SHP77 treated with DMSO at 0.1 percent for 48 hours (cell line): Measurements from ENCODE around the gene ZBED6.
"Not testable (repeated sequence)": the region's sequence is repeated elsewhere in the genome, so short reads cannot be mapped to it uniquely, and the experiment has no call there.

ENCODE experiments used
- DNase-seq: peaks from one replicate; lab custom pipeline; 2025; lab: John Stamatoyannopoulos, UW

Gene ZBED6

DNA sequence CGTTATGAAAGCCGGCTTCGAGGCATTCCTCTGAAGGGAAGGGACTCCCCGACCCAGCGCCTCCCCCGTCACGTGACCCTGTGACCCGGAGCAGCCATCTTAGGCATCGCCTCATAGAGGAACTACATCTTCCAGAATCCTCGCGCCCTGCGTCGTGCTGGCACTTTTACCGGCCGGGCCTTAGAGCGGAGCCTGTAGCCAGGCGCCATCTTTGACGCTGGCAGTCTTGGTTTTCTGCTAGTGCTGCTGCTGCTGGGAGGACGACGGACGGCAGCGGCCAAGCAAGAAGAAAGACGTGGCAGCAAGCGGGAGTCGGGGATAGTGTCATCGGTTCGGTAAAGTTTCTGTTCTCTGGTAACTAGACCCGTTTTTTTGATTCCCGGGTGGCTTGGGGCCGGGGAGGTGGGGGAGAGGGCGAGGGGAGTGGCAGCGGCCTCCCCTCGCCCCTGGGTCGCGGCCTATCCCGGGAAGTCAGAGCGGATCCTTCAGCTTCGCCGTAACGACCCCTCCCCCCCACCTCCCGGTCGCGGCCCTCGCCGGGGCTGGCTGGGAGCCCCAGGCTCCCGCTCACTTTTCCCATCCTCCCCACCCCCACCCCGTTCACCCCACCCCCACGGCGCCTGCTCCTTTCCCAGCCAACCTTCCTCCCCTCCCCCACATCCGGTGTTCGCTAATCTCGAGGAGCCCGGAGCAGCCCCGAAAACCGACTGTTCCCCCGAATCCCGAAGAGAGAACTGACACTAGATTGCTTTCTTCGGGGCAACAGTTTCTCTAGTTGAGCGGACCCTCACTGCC lies at the start of gene ZBED6, which contains the start of gene ZC3H11A:
ZBED6 (plus strand) TSS at position 183 of the 795 bp plus-strand sequence. CDS start 1,900 bp downstream, outside the sequence.
ZC3H11A (plus strand) TSS at position 183 of the 795 bp plus-strand sequence. CDS start 21,448 bp downstream, outside the sequence.
- peak; percentile 93 for DNase-seq

DNA sequence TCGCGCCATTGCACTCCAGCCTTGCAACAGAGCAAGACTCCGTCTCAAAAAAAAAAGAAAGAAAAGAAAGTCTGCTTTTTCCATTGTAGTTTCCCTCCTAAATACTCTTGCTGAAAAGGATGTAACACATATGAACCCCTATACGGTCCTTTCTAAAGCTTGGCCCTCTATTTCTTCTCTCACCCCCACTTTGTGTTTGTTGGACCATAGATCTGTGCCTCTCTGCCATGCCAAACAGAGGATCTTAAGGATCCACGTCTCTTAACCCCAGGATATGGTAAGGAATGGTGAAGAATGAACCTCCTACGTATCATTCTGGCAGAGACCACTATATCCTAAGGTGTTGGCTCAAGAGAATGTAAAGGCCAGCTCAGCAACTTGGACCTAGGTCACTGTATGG lies 49.1 kb upstream of the ZBED6 start:
- DNase-seq: no peak

GRCh38 chr1:203751051-203751450 lies 44.4 kb upstream of the ZBED6 start:
- DNase-seq: no peak

DNA sequence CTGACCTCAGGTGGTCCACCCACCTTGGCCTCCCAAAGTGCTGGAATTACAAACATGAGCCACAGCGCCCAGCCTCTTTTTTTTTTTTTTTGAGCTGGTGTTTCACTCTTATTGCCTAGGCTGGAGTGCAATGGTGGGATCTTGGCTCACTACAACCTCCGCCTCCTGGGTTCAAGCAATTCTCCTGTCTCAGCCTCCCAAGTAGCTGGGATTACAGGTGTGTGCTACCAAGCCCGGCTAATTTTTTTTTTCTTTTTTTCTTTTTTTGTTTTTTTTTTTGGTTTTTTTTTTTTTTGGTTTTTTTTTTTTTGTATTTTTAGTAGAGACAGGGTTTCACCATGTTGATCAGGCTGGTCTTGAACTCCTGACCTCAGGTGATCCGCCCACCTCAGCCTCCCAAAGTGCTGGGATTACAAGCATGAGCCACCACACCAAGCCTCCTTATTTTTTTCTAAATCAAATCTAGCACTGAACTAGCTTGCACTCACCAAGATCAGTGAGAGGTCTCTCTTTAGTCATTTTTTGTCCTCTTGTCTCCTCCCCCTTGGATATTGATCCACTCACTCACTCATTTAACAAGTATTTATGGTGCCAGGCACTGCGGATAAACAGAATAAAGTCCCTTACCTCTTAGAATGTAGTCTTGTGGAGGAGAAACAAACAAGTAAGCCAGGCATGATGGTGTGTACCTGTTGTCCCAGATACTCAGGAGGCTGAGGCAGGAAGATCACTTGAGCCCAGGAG lies 43.6 kb upstream of the ZBED6 start:
- DNase-seq: not testable (repeated sequence)

DNA sequence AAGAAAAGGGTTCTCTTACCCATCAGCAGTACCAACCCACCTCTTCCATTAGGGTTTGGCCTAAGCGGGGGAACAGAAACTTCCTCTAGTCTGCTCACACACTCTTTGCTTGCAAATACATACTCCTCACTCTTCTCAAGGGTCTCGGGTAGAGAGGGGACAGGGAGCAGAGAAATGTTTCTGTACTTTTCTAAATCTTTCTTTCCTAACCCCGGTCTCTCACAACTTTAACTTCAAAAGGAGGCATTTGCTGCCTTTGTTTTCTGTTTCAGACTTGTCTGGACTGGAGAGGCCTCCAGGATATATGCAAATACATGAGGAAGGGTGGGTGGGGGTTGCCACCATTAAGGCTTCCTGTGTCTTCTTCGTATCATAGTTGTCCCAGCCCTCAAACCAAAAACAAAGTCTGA lies 41.0 kb upstream of the ZBED6 start:
- DNase-seq: no peak

GRCh38 chr1:203756036-203756435 lies 39.4 kb upstream of the ZBED6 start:
- no peak for DNase-seq

GRCh38 chr1:203758749-203759148 lies 36.7 kb upstream of the ZBED6 start:
- not testable (repeated sequence) for DNase-seq

DNA sequence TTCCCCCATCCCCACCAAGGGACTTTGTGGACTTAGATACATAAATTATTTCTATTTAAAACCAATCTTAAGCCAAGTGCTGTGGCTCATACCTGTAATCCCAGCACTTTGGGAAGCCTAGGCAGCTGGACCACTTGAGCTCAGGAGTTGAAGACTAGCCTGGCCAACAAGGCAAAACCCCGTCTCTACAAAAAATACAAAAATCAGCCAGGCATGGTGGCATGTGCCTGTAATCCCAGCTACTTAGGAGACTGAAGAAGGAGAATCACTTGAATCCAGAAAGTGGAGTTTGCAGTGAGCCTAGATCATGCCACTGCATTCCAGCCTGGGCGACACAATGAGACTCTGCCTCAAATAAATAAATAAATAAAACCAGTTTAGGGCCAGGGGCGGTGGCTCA lies 34.9 kb upstream of the ZBED6 start:
- DNase-seq: no peak

GRCh38 chr1:203761958-203762357 lies 33.5 kb upstream of the ZBED6 start:
- DNase-seq: not testable (repeated sequence)

DNA sequence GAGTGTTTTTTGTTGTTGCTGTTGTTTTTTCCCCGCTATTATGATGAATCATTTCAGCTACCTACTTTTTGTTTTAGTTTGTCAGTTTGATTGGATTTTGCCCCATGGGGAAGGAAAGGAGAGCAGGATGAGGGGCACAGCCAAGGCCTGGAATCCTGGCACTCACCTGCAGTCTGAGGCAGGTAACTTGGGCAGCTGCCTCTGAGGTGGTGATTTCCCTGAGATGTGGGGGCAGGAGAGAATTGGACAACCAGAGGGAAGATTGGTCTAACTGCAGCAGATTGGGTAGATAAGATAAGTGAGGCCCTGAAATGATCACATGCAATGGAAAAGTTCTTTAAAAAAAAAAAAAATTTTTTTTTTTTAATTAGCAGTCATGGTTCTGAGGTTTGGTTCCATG lies 31.9 kb upstream of the ZBED6 start:
- DNase-seq: no peak

- no peak for DNase-seq
These were observed 31.1 kb upstream of the ZBED6 start for GRCh38 chr1:203764105-203765028.

DNA sequence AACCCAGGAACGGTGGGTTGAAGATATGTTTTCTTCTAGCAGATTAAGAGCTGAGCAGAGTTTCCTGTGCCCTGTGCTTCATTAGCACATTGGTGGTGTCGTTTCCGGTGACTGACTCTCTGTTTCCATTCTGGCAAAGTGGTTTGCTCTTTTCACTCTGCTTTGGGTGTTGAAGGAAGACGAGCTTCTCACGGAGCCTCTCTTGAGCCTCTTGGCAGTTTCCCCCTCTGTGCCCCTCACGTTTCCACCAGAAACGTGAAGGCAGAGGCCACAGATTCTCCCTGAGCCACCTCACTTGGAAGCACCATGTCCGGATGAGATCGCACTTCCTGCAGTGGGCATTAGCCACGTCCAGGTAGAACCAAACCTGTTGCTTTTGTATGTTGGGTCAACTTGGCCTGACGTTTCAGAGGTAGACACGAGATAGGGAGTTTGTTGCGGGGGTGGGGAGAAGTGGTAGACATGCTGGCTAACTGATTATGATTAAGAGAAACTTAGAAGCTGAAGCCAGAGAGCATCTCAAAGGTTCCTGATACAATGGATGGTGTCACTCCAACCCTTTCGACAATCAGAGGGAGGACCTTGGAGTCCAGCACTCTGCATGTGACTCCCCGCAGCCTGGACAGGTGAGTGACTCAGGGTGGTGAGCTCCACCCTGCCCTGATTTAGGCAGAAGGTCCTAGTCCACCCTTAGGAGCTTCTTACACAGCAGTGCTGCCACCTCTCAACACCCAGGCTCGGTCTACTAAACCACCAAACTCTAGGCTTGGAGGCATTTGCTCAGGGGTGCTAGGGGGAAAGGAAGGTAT lies 30.2 kb upstream of the ZBED6 start, which contains the start of gene LAX1:
LAX1 (plus strand) TSS at position 155 of the 809 bp plus-strand sequence; CDS start at position 538, 383 bp downstream.
- no peak for DNase-seq

DNA sequence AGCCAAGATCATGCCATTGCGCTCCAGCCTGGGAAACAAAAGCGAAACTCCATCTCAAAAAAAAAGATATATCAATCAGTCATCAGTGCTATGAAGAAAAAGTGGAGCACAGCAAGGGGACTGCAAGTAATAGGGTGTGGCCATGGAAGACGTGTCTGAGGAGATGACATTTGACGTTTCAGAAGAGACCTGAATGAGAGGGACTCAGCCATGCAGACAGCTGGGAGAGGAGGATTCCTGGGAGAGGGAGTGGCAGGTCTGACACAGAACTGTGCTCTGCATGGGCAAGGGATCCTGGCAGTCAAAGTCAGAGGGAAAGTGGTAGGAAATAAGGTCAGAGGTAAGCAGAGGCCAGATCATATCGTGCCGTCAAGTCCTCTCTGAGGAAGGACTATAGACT lies 27.2 kb upstream of the ZBED6 start:
- DNase-seq: no peak

- no peak for DNase-seq
These were observed 25.7 kb upstream of the ZBED6 start for GRCh38 chr1:203769505-203770343.

GRCh38 chr1:203771901-203772301 lies 23.5 kb upstream of the ZBED6 start:
- no peak for DNase-seq

- no peak for DNase-seq
These were observed 22.6 kb upstream of the ZBED6 start for GRCh38 chr1:203772836-203773235.

DNA sequence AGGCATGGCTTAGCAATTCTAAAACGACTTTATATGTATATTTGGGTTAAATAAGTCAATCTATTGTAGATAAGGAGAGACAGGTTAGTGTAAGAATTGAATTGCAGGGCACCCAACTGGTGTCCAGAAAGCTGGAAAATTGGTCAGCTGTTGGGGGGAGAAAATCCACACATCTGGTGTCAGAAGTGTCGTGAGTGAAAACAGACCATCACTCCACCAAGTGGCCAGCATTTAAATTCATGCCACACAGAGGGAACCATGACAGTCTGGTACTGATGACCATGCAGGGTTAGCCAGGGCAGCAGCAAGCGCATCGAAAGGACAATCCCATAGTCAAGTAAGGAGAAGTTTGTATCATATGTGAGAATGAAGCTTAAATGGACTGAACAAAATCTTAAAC lies 18.8 kb upstream of the ZBED6 start:
- no peak for DNase-seq

- no peak for DNase-seq
These were observed 17.8 kb upstream of the ZBED6 start for GRCh38 chr1:203777596-203777995.

DNA sequence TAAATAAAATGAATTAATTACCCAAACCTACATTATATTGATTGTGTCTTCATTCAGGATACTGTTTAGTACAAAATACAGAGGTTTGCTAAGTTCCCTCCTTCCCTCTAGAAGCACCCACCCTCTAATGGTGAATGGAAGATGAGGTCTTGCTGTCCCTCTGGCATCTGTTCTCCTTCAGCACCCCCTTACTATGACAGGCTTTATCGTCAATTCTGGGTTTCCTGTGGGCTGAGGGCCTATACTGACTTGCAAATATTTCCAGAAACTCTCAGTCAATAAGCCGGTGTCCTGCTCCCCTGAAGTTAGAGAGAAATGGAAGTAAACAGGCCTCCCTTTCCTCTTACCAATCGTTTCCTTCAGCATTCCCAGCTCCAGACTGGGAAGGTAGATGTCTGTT lies 17.3 kb upstream of the ZBED6 start:
- DNase-seq: no peak

- no peak for DNase-seq
These were observed 16.6 kb upstream of the ZBED6 start for GRCh38 chr1:203778789-203779188.
